ENCODE data around the gene NCAM1.

- no peak for TF ChIP-seq CTCF (conservative IDR thresholded peaks at IDR 0.05; ENCODE audit: low read depth, low read length)
- TF ChIP-seq EZH2 (IDR thresholded peaks at IDR 0.05; ENCODE audit: borderline replicate concordance, low read depth, low read length, poor library complexity, severe bottlenecking), result no peak
Measured at GRCh38 chr11:113288286-113288863, 327.2 kb downstream of the NCAM1 start.
